Omental fat pad (tissue), 4 donors: Measurements from ENCODE around the gene KRTAP6-2. TPM values are rescaled to one million over a fixed set of nuclear protein-coding genes. Genes with fewer than 3 reads are reported as not detected.

ENCODE experiments used
- ATAC-seq: fragments of 150-250 bp; one replicate; pipeline ENCODE4 v1.9.1; 2016; ENCODE audit warnings: mild to moderate bottlenecking, moderate library complexity; ENCODE audit not compliant: low FRiP score
- DNase-seq: peaks from one replicate; pipeline ENCODE4 v3.0.0-alpha.2; 2019; ENCODE audit warnings: low spot score
- CTCF ChIP-seq, 3 donors: fragments of 450-650 bp; IDR thresholded peaks; one replicate each; pipeline ENCODE4 v1.5.1; 2016 to 2017; ENCODE audit warnings: antibody characterized with exemption in 3 of 3, mild to moderate bottlenecking in 3 of 3, moderate library complexity in 2 of 3
- small RNA-seq: library from RNA; depleted of rRNA; stranded (forward); fragments of <200 nt; gene quantifications from one replicate; pipeline ENCODE3, GENCODE V24; 2016
- total RNA-seq, 4 donors: library from RNA; depleted of rRNA; stranded (reverse); fragments of >200 nt; gene quantifications; one replicate each; pipeline ENCODE4 v1.1.0, GENCODE V29; 2016

KRTAP6-2 gene
- total RNA-seq, 4 donors from 2014 or later: not detected

- no peak for DNase-seq
- TF ChIP-seq CTCF (IDR thresholded peaks at IDR 0.05): no peak
- ATAC-seq: no peak
These were observed 43.6 kb downstream of the KRTAP6-2 start for GRCh38 chr21:30555095-30555494.

- ATAC-seq: no peak
- TF ChIP-seq CTCF (IDR thresholded peaks at IDR 0.05): no peak
- DNase-seq: no peak
These were observed 45.9 kb downstream of the KRTAP6-2 start for GRCh38 chr21:30552782-30553181.

Small RNA genes within 50 kb of the gene (small RNA-seq; reads per million reads assigned to genes)
- not detected for gene KRTAP20-1
- not detected for gene KRTAP20-3
- gene KRTAP20-4: not detected
- not detected for gene KRTAP22-1
- not detected for gene KRTAP22-2

Other genes with a start within 250 kb of the KRTAP6-2 start
- not detected for gene KRTAP13-2, start 226.6 kb downstream of the KRTAP6-2 start, total RNA-seq
- gene KRTAP13-1, start 202.9 kb downstream of the KRTAP6-2 start, total RNA-seq: not detected
- gene KRTAP13-3, start 173.0 kb downstream of the KRTAP6-2 start, total RNA-seq: not detected
- not detected for gene KRTAP13-4, start 168.7 kb downstream of the KRTAP6-2 start, total RNA-seq
- not detected for gene KRTAP15-1, start 158.6 kb downstream of the KRTAP6-2 start, total RNA-seq
- not detected for gene KRTAP19-1, start 118.5 kb downstream of the KRTAP6-2 start, total RNA-seq
- gene KRTAP19-2, start 111.5 kb downstream of the KRTAP6-2 start, total RNA-seq: not detected
- gene KRTAP19-3, start 106.9 kb downstream of the KRTAP6-2 start, total RNA-seq: not detected
- not detected for gene KRTAP19-4, start 101.7 kb downstream of the KRTAP6-2 start, total RNA-seq
- gene KRTAP19-5, start 96.8 kb downstream of the KRTAP6-2 start, total RNA-seq: not detected
- gene KRTAP19-6, start 57.0 kb downstream of the KRTAP6-2 start, total RNA-seq: not detected
- gene KRTAP19-7, start 37.6 kb downstream of the KRTAP6-2 start, total RNA-seq: not detected
- gene KRTAP22-2, start 8.5 kb downstream of the KRTAP6-2 start, total RNA-seq: not detected
- gene KRTAP6-3, start 6.5 kb downstream of the KRTAP6-2 start, total RNA-seq: not detected
- gene KRTAP22-1, start 2.2 kb upstream of the KRTAP6-2 start, total RNA-seq: not detected
- not detected for gene KRTAP6-1, start 15.0 kb upstream of the KRTAP6-2 start, total RNA-seq
- not detected for gene KRTAP20-1, start 17.5 kb upstream of the KRTAP6-2 start, total RNA-seq
- not detected for gene KRTAP20-4, start 21.7 kb upstream of the KRTAP6-2 start, total RNA-seq
- gene KRTAP20-2, start 36.3 kb upstream of the KRTAP6-2 start, total RNA-seq: not detected
- not detected for gene KRTAP20-3, start 44.0 kb upstream of the KRTAP6-2 start, total RNA-seq
- not detected for gene KRTAP21-3, start 119.9 kb upstream of the KRTAP6-2 start, total RNA-seq
- not detected for gene KRTAP21-2, start 148.4 kb upstream of the KRTAP6-2 start, total RNA-seq
- not detected for gene KRTAP21-1, start 156.5 kb upstream of the KRTAP6-2 start, total RNA-seq
- gene KRTAP8-1, start 214.4 kb upstream of the KRTAP6-2 start, total RNA-seq: not detected
- gene KRTAP7-1, start 230.9 kb upstream of the KRTAP6-2 start, total RNA-seq: not detected